Endothelial cell of umbilical vein (primary cell): ENCODE data around the gene UBR3. TPM values are rescaled to one million over a fixed set of nuclear protein-coding genes. Genes with fewer than 3 reads are reported as not detected.

Experiments used
- BruUV-seq: library from RNA; stranded (reverse); fragments of 400-500 nt; replicated peaks from 2 replicates; lab custom pipeline; 2021; lab: Mats Ljungman, UMichigan
- CTCF ChIA-PET: fragments of 300-600, 350-600 bp; sonication (Branson Sonifier 250); formaldehyde crosslinking; loops from one replicate; lab custom pipeline; 2021; ENCODE audit warnings: antibody characterized with exemption, inconsistent platforms; lab: Charles Lee
- POLR2A ChIA-PET: fragments of 300-600, 350-600 bp; sonication (Branson Sonifier 250); formaldehyde crosslinking; loops from one replicate; lab custom pipeline; 2021; ENCODE audit warnings: antibody characterized with exemption, inconsistent platforms; lab: Charles Lee
- DNase-seq: peaks from one replicate; pipeline ENCODE4 v3.0.0-alpha.2; 2011; ENCODE audit warnings: low read depth, low spot score
- FAIRE-seq: peaks from 2 replicates; lab custom pipeline; 2011; peaks lifted over from hg19 to GRCh38; lab: Jason Lieb, UNC
- H2AFZ ChIP-seq: 2 replicates; pipeline ENCODE4 v1.6.0; 2012; ENCODE audit warnings: low read depth, low read length, control low read depth, inconsistent platforms
- H3K27ac ChIP-seq: 2 replicates; pipeline ENCODE4 v1.5.1; 2011; ENCODE audit warnings: low read depth, mild to moderate bottlenecking, control low read depth, low read length, moderate library complexity; ENCODE audit not compliant: insufficient read depth
- H3K27me3 ChIP-seq, 2 experiments: 2 replicates each; pipeline versions ENCODE4 v1.6.0 to v1.6.1; 2011; ENCODE audit warnings: low read length in 2 of 2, mixed read lengths in 1 of 2; ENCODE audit not compliant: control insufficient read depth in 2 of 2, insufficient read depth in 2 of 2
- H3K36me3 ChIP-seq, 2 experiments: 2 replicates in 1 of 2; 3 replicates in 1 of 2; pipeline ENCODE4 v1.5.1; 2011; ENCODE audit warnings: low read length in 2 of 2, mild to moderate bottlenecking in 1 of 2, moderate library complexity in 1 of 2; ENCODE audit not compliant: control insufficient read depth in 2 of 2, insufficient read depth in 2 of 2; ENCODE audit errors: extremely low read depth in 1 of 2
- H3K4me1 ChIP-seq: 3 replicates; pipeline ENCODE4 v1.5.1; 2011; ENCODE audit warnings: mild to moderate bottlenecking, low read length; ENCODE audit not compliant: control insufficient read depth, insufficient read depth; ENCODE audit errors: extremely low read depth
- H3K4me2 ChIP-seq: 2 replicates; pipeline ENCODE4 v1.6.1; 2011; ENCODE audit warnings: low read length, control low read depth, mixed read lengths; ENCODE audit not compliant: insufficient read depth
- H3K4me3 ChIP-seq, 3 experiments: fragments of 200-600 bp in 1 of 3; sonication (generic), shearing (Covaris generic) in 1 of 3; replicated peaks in 1 of 3; 2 replicates each; pipeline ENCODE4 v1.5.1; 2011 to 2016; ENCODE audit warnings: control low read depth in 3 of 3, low read length in 3 of 3, mild to moderate bottlenecking in 2 of 3, inconsistent platforms in 1 of 3, low read depth in 1 of 3, moderate library complexity in 1 of 3; ENCODE audit not compliant: insufficient read depth in 1 of 3
- H3K79me2 ChIP-seq: 2 replicates; pipeline ENCODE4 v1.6.0; 2012; ENCODE audit warnings: low read length, inconsistent platforms; ENCODE audit not compliant: control insufficient read depth, insufficient read depth
- H3K9ac ChIP-seq: replicated peaks from 2 replicates; pipeline ENCODE3; 2011; ENCODE audit warnings: low read length, control low read depth; ENCODE audit not compliant: insufficient read depth; ENCODE audit errors: extremely low read depth
- H3K9me1 ChIP-seq: replicated peaks from 3 replicates; pipeline ENCODE4 v1.6.0; 2011; ENCODE audit warnings: mild to moderate bottlenecking, low read length; ENCODE audit not compliant: control insufficient read depth, insufficient read depth; ENCODE audit errors: extremely low read depth
- H3K9me3 ChIP-seq: replicated peaks from 2 replicates; pipeline ENCODE4 v1.5.1; 2012; ENCODE audit warnings: low read length, inconsistent platforms; ENCODE audit not compliant: control insufficient read depth, insufficient read depth
- H4K20me1 ChIP-seq: replicated peaks from 2 replicates; pipeline ENCODE3; 2011; ENCODE audit warnings: mild to moderate bottlenecking, low read length; ENCODE audit not compliant: control insufficient read depth, insufficient read depth; ENCODE audit errors: extremely low read depth
- CTCF ChIP-seq, 2 donors: IDR thresholded peaks; 1 replicate in 1 of 2; 2 replicates in 1 of 2; pipeline ENCODE4 v1.5.1; 2011; ENCODE audit warnings: low read length in 2 of 2, mild to moderate bottlenecking in 2 of 2, moderate library complexity in 2 of 2, control low read depth in 1 of 2, inconsistent platforms in 1 of 2, low read depth in 1 of 2; ENCODE audit not compliant: insufficient read depth in 1 of 2; ENCODE audit errors: extremely low read depth in 1 of 2
- EZH2 ChIP-seq: IDR thresholded peaks from 2 replicates; pipeline ENCODE4 v1.6.1; 2012; ENCODE audit warnings: borderline replicate concordance, low read depth, mild to moderate bottlenecking, moderate library complexity, low read length, inconsistent platforms; ENCODE audit not compliant: severe bottlenecking
- FOS ChIP-seq: IDR thresholded peaks from 2 replicates; pipeline ENCODE4 v1.6.1; 2011; ENCODE audit warnings: mild to moderate bottlenecking, low read length, moderate library complexity, borderline replicate concordance; ENCODE audit not compliant: insufficient read depth
- GATA2 ChIP-seq: IDR thresholded peaks from 2 replicates; pipeline ENCODE4 v1.7.0; 2011; ENCODE audit warnings: low read depth, mild to moderate bottlenecking, moderate library complexity, mixed read lengths, low read length; ENCODE audit not compliant: insufficient read length, insufficient read depth
- JUN ChIP-seq: IDR thresholded peaks from 2 replicates; pipeline ENCODE4 v1.6.1; 2011; ENCODE audit warnings: borderline replicate concordance, low read depth; ENCODE audit not compliant: insufficient read length, insufficient read depth
- MAX ChIP-seq: IDR thresholded peaks from 2 replicates; pipeline ENCODE4 v1.6.1; 2011; ENCODE audit not compliant: insufficient read depth, insufficient read length
- MYC ChIP-seq: IDR thresholded peaks from one replicate; pipeline ENCODE4 v1.6.1; 2011; ENCODE audit warnings: mild to moderate bottlenecking, low read depth, low read length
- POLR2A ChIP-seq: IDR thresholded peaks from 2 replicates; pipeline ENCODE4 v1.6.1; 2012; ENCODE audit warnings: low read depth, mild to moderate bottlenecking, control low read depth, low read length
- POLR2AphosphoS5 ChIP-seq: IDR thresholded peaks from 2 replicates; pipeline ENCODE4 v1.6.1; 2012; ENCODE audit warnings: low read depth, mild to moderate bottlenecking, control low read depth, low read length, moderate library complexity; ENCODE audit not compliant: insufficient read depth
- dilution Hi-C: fragments of 300-500 bp; cut with MboI; formaldehyde crosslinking; loops from one replicate; pipeline ENCODE4 v1.15.0; 2019; ENCODE audit warnings: low sequenced_read_pairs; ENCODE audit not compliant: extremely low pct_ligation_motif_present
- intact Hi-C: fragments of 100-400 bp; cut with micrococcal nuclease; formaldehyde crosslinking; loops from one replicate; pipeline ENCODE4 v1.10.0; 2022
- polyA plus RNA-seq, 4 experiments: library from polyadenylated mRNA; depleted of rRNA in 3 of 4; stranded (reverse) in 3 of 4; unstranded in 1 of 4; fragments of >200 nt; gene quantifications; 2 replicates each; pipeline versions ENCODE4 v1.2.1 to v1.2.3, GENCODE V29; 2011 to 2012; ENCODE audit warnings: missing spikeins in 1 of 4
- total RNA-seq: library from RNA; stranded (reverse); gene quantifications from 2 replicates; pipeline ENCODE4 v1.2.3, GENCODE V29; 2021

Gene UBR3
- total and polyA plus RNA-seq, 2 donors (not counting 3 experiments of a cell fraction or from before 2014, with no cell fraction given): 5.3 to 27.5 TPM

- H3K79me2 ChIP-seq: peaks cover 41% of the 10 kb centered on the region
- no peak overlapping the region for H2AFZ ChIP-seq
- no peaks in the 10 kb centered on the region for H3K9me1 ChIP-seq
- H3K4me1 ChIP-seq: no peaks in the 10 kb centered on the region
- H3K9me3 ChIP-seq: no peaks in the 10 kb centered on the region
- no peak for DNase-seq
- TF ChIP-seq POLR2A (no peak), GATA2 (no peak), MYC (no peak), MAX (no peak), EZH2 (no peak), POLR2AphosphoS5 (no peak), FOS (no peak), JUN (no peak), CTCF (IDR thresholded peaks at IDR 0.05; ENCODE audit: extremely low read depth in 1 of 2, insufficient read depth in 1 of 2, low read depth in 1 of 2, low read length in 2 of 2) (no peak)
- POLR2A ChIA-PET: no interaction called here
- H3K9ac ChIP-seq: no peak overlapping the region
- H4K20me1 ChIP-seq: no peaks in the 10 kb centered on the region
- H3K27me3 ChIP-seq: no peaks in the 10 kb centered on the region
- H3K27ac ChIP-seq: no peak overlapping the region
- intact Hi-C loops: no loop called here
- CTCF ChIA-PET: no interaction called here
- no peak for FAIRE-seq
- dilution Hi-C loops: no loop called here
- H3K36me3 ChIP-seq: no peaks in the 10 kb centered on the region
- H3K4me3 ChIP-seq: no peak overlapping the region
- no TSS peak for BruUV-seq
- H3K4me2 ChIP-seq: no peak overlapping the region
Measured at GRCh38 chr2:169860149-169860548, 32.9 kb downstream of the UBR3 start.
